Thoracic aorta (tissue), 2 donors: ENCODE measurements around the gene LTN1. TPM values are rescaled to one million over a fixed set of nuclear protein-coding genes. Genes with fewer than 3 reads are reported as not detected.

Experiments
- ATAC-seq: fragments of 150-250 bp; one replicate; pipeline ENCODE4 v1.8.0; 2017; ENCODE audit warnings: low read depth; ENCODE audit not compliant: insufficient number of reproducible peaks, low FRiP score
- DNase-seq: peaks from one replicate; pipeline ENCODE4 v3.0.0-alpha.2; 2020; ENCODE audit warnings: low spot score
- H3K27ac ChIP-seq, 2 donors: fragments of 200-600 bp; sonication (generic); 1 replicate in 1 of 2; 2 replicates in 1 of 2; pipeline ENCODE4 v1.5.1; 2016; ENCODE audit warnings: mild to moderate bottlenecking in 2 of 2, moderate library complexity in 2 of 2
- H3K27me3 ChIP-seq: fragments of 200-600 bp; sonication (generic); replicated peaks from 2 replicates; pipeline ENCODE4 v1.6.0; 2016; ENCODE audit warnings: mild to moderate bottlenecking; ENCODE audit not compliant: insufficient read depth
- H3K36me3 ChIP-seq: fragments of 200-600 bp; sonication (generic); one replicate; pipeline ENCODE4 v1.5.1; 2016
- H3K4me1 ChIP-seq, 2 donors: fragments of 200-600 bp; sonication (generic); 1 replicate in 1 of 2; 2 replicates in 1 of 2; pipeline versions ENCODE4 v1.5.1 to v1.6.0; 2016; ENCODE audit warnings: low read depth in 2 of 2, mild to moderate bottlenecking in 1 of 2; ENCODE audit not compliant: control insufficient read depth in 1 of 2
- H3K4me3 ChIP-seq: fragments of 200-600 bp; sonication (generic); 2 replicates; pipeline ENCODE4 v1.5.1; 2016; ENCODE audit warnings: mild to moderate bottlenecking
- H3K9me3 ChIP-seq: fragments of 200-600 bp; sonication (generic); 2 replicates; pipeline ENCODE4 v1.5.1; 2016
- total RNA-seq, 2 donors: library from RNA; depleted of rRNA; stranded (reverse); fragments of >200 nt; gene quantifications; one replicate each; pipeline versions ENCODE4 v1.1.0 to v1.2.3, GENCODE V29; 2016
- TF ChIP-seq, protein P1 (sequence below): fragments of 200-600 bp; sonication (generic); IDR thresholded peaks from one replicate; pipeline ENCODE4 v1.5.1; 2019; ENCODE audit warnings: antibody characterized with exemption

The LTN1 gene
- total RNA-seq, 2 donors from 2014 or later = 23.4 to 26.8 TPM

DNA sequence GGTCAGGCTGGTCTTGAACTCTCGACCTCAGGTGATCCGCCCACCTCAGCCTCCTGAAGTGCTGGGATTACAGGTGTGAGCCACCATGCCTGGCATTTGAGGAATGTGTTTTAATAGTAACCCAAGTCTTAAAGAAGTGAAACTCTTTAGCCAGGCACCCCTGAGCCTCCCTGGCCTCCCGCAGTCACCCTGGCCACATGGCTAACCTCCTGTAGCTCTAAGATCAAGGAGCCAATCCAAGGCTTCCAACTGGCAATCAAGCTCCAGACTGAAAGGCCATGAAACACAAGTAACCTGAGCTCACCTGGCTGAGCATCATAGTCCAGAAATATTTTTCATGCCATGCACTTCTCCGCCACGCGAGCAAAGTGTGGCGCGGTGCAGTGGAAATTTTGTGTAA is 84.3 kb downstream of the LTN1 start:
- no peak for DNase-seq

DNA sequence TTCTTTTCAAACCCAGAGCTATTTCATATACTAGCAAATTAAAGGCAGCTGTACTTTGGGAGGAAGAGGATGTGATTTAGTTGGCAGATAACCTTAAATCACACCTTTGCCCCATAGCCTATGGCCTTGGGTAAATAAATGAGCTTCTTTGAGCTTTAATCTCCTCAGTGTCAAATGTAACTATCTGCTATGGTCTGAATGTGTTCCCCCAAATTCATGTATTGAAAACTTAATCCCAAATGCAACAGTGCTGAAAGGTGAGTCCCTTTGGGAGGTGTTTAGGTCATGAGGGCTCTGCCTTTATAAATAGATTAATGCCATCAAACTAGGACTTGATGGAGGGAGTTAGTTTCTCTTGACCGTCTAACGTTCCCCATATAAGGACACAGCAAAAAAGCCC is 85.8 kb downstream of the LTN1 start:
- Histone ChIP-seq H3K4me1 (peaks cover 8 to 35% of the 10 kb centered on the region in 2 donors), H3K36me3 (no peaks in the 10 kb centered on the region), H3K9me3 (no peaks in the 10 kb centered on the region), H3K4me3 (no peak overlapping the region), H3K27ac (no peak overlapping the region), H3K27me3 (no peaks in the 10 kb centered on the region)
- TF ChIP-seq, protein P1, sequence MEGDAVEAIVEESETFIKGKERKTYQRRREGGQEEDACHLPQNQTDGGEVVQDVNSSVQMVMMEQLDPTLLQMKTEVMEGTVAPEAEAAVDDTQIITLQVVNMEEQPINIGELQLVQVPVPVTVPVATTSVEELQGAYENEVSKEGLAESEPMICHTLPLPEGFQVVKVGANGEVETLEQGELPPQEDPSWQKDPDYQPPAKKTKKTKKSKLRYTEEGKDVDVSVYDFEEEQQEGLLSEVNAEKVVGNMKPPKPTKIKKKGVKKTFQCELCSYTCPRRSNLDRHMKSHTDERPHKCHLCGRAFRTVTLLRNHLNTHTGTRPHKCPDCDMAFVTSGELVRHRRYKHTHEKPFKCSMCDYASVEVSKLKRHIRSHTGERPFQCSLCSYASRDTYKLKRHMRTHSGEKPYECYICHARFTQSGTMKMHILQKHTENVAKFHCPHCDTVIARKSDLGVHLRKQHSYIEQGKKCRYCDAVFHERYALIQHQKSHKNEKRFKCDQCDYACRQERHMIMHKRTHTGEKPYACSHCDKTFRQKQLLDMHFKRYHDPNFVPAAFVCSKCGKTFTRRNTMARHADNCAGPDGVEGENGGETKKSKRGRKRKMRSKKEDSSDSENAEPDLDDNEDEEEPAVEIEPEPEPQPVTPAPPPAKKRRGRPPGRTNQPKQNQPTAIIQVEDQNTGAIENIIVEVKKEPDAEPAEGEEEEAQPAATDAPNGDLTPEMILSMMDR = no peak
- DNase-seq (no peak), ATAC-seq (no peak)

More for the DNA sequence above, 84.3 kb downstream of the LTN1 start:
- H3K27me3 ChIP-seq = no peaks in the 10 kb centered on the region
- H3K27ac ChIP-seq = no peak overlapping the region
- ATAC-seq = no peak
- TF ChIP-seq, protein P1 = no peak
- H3K9me3 ChIP-seq = no peaks in the 10 kb centered on the region
- peaks cover 12 to 40% of the 10 kb centered on the region in 2 donors for H3K4me1 ChIP-seq
- no peaks in the 10 kb centered on the region for H3K36me3 ChIP-seq
- H3K4me3 ChIP-seq = no peak overlapping the region

DNA sequence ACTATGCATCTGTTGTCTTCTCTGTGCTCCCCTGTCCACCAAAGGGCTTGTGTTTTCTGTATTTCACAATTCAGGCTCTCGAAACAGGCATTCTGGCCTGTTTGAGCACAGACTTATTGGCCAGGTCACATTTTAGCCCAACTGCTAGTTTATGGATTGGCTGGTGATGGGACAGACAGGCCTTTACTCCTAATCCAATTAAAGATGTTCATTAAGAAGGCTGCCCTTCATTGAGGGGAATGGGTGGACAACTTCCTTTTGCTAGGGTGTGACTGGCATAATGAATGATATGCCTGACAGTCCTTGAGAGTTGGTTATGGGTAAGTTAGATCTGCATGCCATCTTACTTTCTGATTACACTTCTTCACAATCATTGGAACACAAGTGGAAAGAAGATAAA is 86.4 kb downstream of the LTN1 start:
- H3K36me3 ChIP-seq = no peaks in the 10 kb centered on the region
- TF ChIP-seq, protein P1 = no peak
- no peaks in the 10 kb centered on the region for H3K9me3 ChIP-seq
- no peak for ATAC-seq
- no peak for DNase-seq
- H3K27ac ChIP-seq = no peak overlapping the region
- no peak overlapping the region for H3K4me3 ChIP-seq
- peaks cover 7 to 29% of the 10 kb centered on the region in 2 donors for H3K4me1 ChIP-seq
- no peaks in the 10 kb centered on the region for H3K27me3 ChIP-seq

DNA sequence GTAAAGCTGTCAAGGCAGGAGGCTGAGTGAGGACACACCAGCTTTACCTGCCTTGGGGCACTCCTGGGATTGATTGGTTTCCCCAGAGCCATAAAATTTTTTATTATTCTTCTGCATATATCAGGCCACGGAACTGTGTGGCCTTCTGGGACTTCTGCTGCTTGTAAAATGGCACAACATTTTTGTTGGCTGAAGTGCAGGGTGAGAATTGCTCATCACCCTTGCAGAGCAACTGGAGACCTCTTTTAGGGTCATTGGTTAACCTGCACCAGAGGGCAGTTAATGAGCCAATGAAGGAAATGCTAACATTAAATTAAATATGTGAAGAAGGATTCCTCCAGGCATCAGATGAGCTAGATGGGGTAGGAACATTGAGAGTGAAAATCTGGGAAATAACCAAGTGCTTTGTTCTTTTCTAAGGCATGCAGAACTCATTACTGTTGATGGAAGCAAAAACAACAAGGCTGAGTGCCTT is 87.7 kb downstream of the LTN1 start:
- DNase-seq (no peak), ATAC-seq (no peak)
- Histone ChIP-seq H3K36me3 (no peaks in the 10 kb centered on the region), H3K9me3 (no peaks in the 10 kb centered on the region), H3K4me3 (no peak overlapping the region), H3K27ac (no peak overlapping the region), H3K4me1 (peaks cover 7 to 25% of the 10 kb centered on the region in 2 donors), H3K27me3 (no peaks in the 10 kb centered on the region)
- TF ChIP-seq, protein P1 = no peak

DNA sequence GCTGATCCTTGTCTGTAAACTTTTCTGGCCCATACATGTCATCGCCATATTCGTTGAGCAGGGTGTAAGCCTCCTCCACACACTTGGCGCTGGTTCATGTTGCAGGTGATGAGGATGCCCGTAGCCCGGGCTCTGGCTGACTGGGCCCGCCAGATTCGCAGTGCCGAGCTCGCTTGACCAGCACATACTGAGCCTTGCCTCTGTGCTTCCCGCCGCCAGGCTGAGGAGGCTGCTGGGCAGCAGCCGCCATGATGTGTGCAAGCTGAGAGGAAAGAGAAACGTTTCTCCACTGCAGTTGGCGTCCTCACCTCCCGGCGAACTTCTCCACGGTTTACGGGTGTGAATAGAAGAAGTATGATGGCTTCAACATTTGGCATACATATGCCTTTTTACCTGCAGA is 89.2 kb downstream of the LTN1 start:
- Histone ChIP-seq H3K4me3 (no peak overlapping the region), H3K36me3 (no peaks in the 10 kb centered on the region), H3K4me1 (peaks cover 9 to 31% of the 10 kb centered on the region in 2 donors), H3K27ac (no peak overlapping the region), H3K27me3 (no peaks in the 10 kb centered on the region), H3K9me3 (no peaks in the 10 kb centered on the region)
- no peak for ATAC-seq
- TF ChIP-seq, protein P1 = no peak
- DNase-seq = no peak
